ENCODE data around the gene TCF15. TPM values are rescaled to one million over a fixed set of nuclear protein-coding genes. Genes with fewer than 3 reads are reported as not detected.

TCF15 gene
- polyA plus RNA-seq, 3 donors, result not detected

GRCh38 chr20:575230-575629, 34.9 kb downstream of the TCF15 start:
- TF ChIP-seq, protein P1, sequence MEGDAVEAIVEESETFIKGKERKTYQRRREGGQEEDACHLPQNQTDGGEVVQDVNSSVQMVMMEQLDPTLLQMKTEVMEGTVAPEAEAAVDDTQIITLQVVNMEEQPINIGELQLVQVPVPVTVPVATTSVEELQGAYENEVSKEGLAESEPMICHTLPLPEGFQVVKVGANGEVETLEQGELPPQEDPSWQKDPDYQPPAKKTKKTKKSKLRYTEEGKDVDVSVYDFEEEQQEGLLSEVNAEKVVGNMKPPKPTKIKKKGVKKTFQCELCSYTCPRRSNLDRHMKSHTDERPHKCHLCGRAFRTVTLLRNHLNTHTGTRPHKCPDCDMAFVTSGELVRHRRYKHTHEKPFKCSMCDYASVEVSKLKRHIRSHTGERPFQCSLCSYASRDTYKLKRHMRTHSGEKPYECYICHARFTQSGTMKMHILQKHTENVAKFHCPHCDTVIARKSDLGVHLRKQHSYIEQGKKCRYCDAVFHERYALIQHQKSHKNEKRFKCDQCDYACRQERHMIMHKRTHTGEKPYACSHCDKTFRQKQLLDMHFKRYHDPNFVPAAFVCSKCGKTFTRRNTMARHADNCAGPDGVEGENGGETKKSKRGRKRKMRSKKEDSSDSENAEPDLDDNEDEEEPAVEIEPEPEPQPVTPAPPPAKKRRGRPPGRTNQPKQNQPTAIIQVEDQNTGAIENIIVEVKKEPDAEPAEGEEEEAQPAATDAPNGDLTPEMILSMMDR (IDR thresholded peaks at IDR 0.05), result no peak
- Histone ChIP-seq H3K27me3 (ENCODE audit: control insufficient read depth in 2 of 2, insufficient read depth in 2 of 2, low read length in 2 of 2) (peaks cover 0 to 26% of the 10 kb centered on the region in 2 donors), H3K36me3 (replicated peaks in 1 of 2; ENCODE audit: control insufficient read depth in 1 of 2, insufficient read depth in 2 of 2, low read length in 2 of 2) (no peaks in the 10 kb centered on the region), H3K9ac (ENCODE audit: insufficient read depth, low read length, poor library complexity, severe bottlenecking) (no peak overlapping the region), H2AFZ (ENCODE audit: insufficient read depth, low read depth, low read length, poor library complexity, severe bottlenecking) (no peak overlapping the region), H3K4me3 (replicated peaks in 1 of 3; ENCODE audit: low read depth in 2 of 3, low read length in 3 of 3) (no peak overlapping the region), H3K4me1 (ENCODE audit: control insufficient read depth in 1 of 2, insufficient read depth in 2 of 2, low read length in 2 of 2) (no peaks in the 10 kb centered on the region), H3K79me2 (ENCODE audit: insufficient read depth, low read length) (no peaks in the 10 kb centered on the region), H3K9me3 (replicated peaks in 1 of 2; ENCODE audit: control insufficient read depth in 1 of 2, insufficient read depth in 1 of 2, low read length in 2 of 2) (no peaks in the 10 kb centered on the region), H3K27ac (ENCODE audit: low read depth in 1 of 2, low read length in 2 of 2) (no peak overlapping the region), H3K4me2 (replicated peaks; ENCODE audit: extremely low read depth, low read length, poor library complexity, severe bottlenecking) (no peak overlapping the region), H4K20me1 (ENCODE audit: insufficient read depth, low read length) (no peaks in the 10 kb centered on the region)
- peaks cover 24 to 36% (median 27%) of the 10 kb centered on the region in 3 donors for H3K27me3 Mint-ChIP-seq (ENCODE audit: low read depth in 3 of 3)
- H3K4me1 Mint-ChIP-seq, result peaks cover 6% of the 10 kb centered on the region
- H3K27ac Mint-ChIP-seq, result no peak overlapping the region
- intact Hi-C loops (cut with micrococcal nuclease), result no loop called here
- no CpG with 5 or more reads among the region's 3 CpGs for WGBS (ENCODE audit: insufficient coverage)
- no peak for DNase-seq
- no peak overlapping the region for H3K4me3 Mint-ChIP-seq
- no peaks in the 10 kb centered on the region for H3K36me3 Mint-ChIP-seq
- H3K9me3 Mint-ChIP-seq, result peaks cover 0 to 1% (median 0%) of the 10 kb centered on the region in 7 donors

DNA sequence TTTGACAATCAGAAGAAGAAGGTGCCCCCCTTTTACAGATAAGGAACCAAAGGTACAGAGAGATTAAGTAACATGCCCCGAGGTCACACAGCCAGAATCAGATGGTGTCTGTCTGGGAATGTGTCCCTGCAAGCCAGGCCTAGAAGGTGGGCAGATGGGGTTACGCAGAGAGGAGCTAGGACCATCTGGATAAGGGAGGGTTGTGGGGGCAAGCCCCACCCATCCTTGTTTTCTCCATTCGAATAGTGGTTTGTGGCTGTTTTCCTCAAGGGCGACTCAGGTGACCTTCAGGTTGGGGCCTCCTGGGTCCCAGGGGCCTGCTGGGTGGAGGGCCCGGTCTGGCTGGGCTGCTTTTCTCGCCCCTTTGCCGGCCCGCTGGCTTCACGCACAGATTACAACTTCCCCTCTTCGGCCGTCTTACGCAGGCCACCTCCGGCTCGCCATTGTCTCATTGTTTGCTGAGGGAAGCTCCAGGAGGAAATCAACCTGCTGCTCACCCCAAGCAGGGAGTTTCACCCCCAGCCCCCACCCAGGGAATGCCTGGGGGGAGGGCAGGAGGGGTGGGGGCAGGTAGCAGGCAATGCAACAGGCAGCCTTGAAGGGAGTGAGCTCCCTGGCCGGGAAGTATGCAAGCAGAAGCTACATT, 35.7 kb downstream of the TCF15 start:
- WGBS (ENCODE audit: insufficient coverage), result 80% methylated on average over 3 of the region's 15 CpGs
- peaks cover 25 to 40% (median 29%) of the 10 kb centered on the region in 3 donors for H3K27me3 Mint-ChIP-seq (ENCODE audit: low read depth in 3 of 3)
- TF ChIP-seq, protein P1 (IDR thresholded peaks at IDR 0.05), result no peak

More for the DNA sequence above, 35.7 kb downstream of the TCF15 start:
- Histone ChIP-seq H3K9ac (ENCODE audit: insufficient read depth, low read length, poor library complexity, severe bottlenecking) (no peak overlapping the region), H3K4me1 (ENCODE audit: control insufficient read depth in 1 of 2, insufficient read depth in 2 of 2, low read length in 2 of 2) (no peaks in the 10 kb centered on the region), H3K27ac (ENCODE audit: low read depth in 1 of 2, low read length in 2 of 2) (no peak overlapping the region), H3K4me2 (replicated peaks; ENCODE audit: extremely low read depth, low read length, poor library complexity, severe bottlenecking) (no peak overlapping the region), H3K79me2 (ENCODE audit: insufficient read depth, low read length) (no peaks in the 10 kb centered on the region), H4K20me1 (ENCODE audit: insufficient read depth, low read length) (no peaks in the 10 kb centered on the region), H2AFZ (ENCODE audit: insufficient read depth, low read depth, low read length, poor library complexity, severe bottlenecking) (no peak overlapping the region), H3K36me3 (replicated peaks in 1 of 2; ENCODE audit: control insufficient read depth in 1 of 2, insufficient read depth in 2 of 2, low read length in 2 of 2) (no peaks in the 10 kb centered on the region), H3K27me3 (ENCODE audit: control insufficient read depth in 2 of 2, insufficient read depth in 2 of 2, low read length in 2 of 2) (peaks cover 0 to 26% of the 10 kb centered on the region in 2 donors), H3K4me3 (replicated peaks in 1 of 3; ENCODE audit: low read depth in 2 of 3, low read length in 3 of 3) (no peak overlapping the region), H3K9me3 (replicated peaks in 1 of 2; ENCODE audit: control insufficient read depth in 1 of 2, insufficient read depth in 1 of 2, low read length in 2 of 2) (no peaks in the 10 kb centered on the region)
- no peak for DNase-seq
- peaks cover 0 to 1% (median 0%) of the 10 kb centered on the region in 7 donors for H3K9me3 Mint-ChIP-seq
- H3K4me1 Mint-ChIP-seq, result peaks cover 6% of the 10 kb centered on the region
- intact Hi-C loops (cut with micrococcal nuclease), result no loop called here
- H3K36me3 Mint-ChIP-seq, result no peaks in the 10 kb centered on the region
- no peak overlapping the region for H3K27ac Mint-ChIP-seq
- no peak overlapping the region for H3K4me3 Mint-ChIP-seq

Measured in CD14-positive monocyte (primary cell).